GM12892 (cell line): Measurements from ENCODE around the gene ST3GAL3.

Source experiments
- DNase-seq: peaks from one replicate; pipeline ENCODE4 v3.0.0; 2011; ENCODE audit not compliant: insufficient read length
- FAIRE-seq: peaks from 2 replicates; lab custom pipeline; 2011; peaks lifted over from hg19 to GRCh38; lab: Jason Lieb, UNC
- POLR2A ChIP-seq: IDR thresholded peaks from 2 replicates; pipeline ENCODE4 v1.6.1; 2011; ENCODE audit warnings: low read depth, low read length, control low read depth
- POLR2AphosphoS5 ChIP-seq: IDR thresholded peaks from 2 replicates; pipeline ENCODE4 v1.6.1; 2011; ENCODE audit warnings: low read depth, low read length, control low read depth
- TAF1 ChIP-seq: IDR thresholded peaks from 2 replicates; pipeline ENCODE4 v1.6.1; 2011; ENCODE audit warnings: low read depth, mild to moderate bottlenecking, control low read depth, low read length, borderline replicate concordance

Gene ST3GAL3

GRCh38 chr1:43976890-43977289 lies 269.6 kb downstream of the ST3GAL3 start:
- FAIRE-seq (no peak), DNase-seq (no peak)
- no peak for TF ChIP-seq POLR2AphosphoS5
- TF ChIP-seq TAF1, result no peak
- TF ChIP-seq POLR2A, result no peak

- no peak for FAIRE-seq
- TF ChIP-seq POLR2A, result no peak
- no peak for TF ChIP-seq TAF1
- no peak for TF ChIP-seq POLR2AphosphoS5
- no peak for DNase-seq
Measured at GRCh38 chr1:43977376-43978263, 270.3 kb downstream of the ST3GAL3 start.

GRCh38 chr1:43978264-43978550 lies 270.9 kb downstream of the ST3GAL3 start:
- no peak for DNase-seq
- TF ChIP-seq TAF1 (no peak), POLR2A (no peak), POLR2AphosphoS5 (no peak)
- no peak for FAIRE-seq

GRCh38 chr1:43978551-43979260 lies 271.4 kb downstream of the ST3GAL3 start, which contains the start of gene B4GALT2:
Gene B4GALT2, plus strand, starts transcription at chr1:43979210. Its CDS starts 1,951 bp downstream, at chr1:43981161.
- no peak for TF ChIP-seq TAF1
- peak; percentile 42 for TF ChIP-seq POLR2A
- peak; percentile 50; the same call in 1 of the 2 replicates for TF ChIP-seq POLR2AphosphoS5
- DNase-seq, result peak; percentile 87
- no peak for FAIRE-seq

GRCh38 chr1:43979261-43979527 lies 271.9 kb downstream of the ST3GAL3 start:
- DNase-seq, result no peak
- FAIRE-seq, result no peak
- TF ChIP-seq POLR2A (no peak), TAF1 (no peak), POLR2AphosphoS5 (no peak)

GRCh38 chr1:43979528-43980254 lies 272.4 kb downstream of the ST3GAL3 start:
- FAIRE-seq (peak; percentile 80), DNase-seq (peak; percentile 71)
- TF ChIP-seq POLR2AphosphoS5 (no peak), POLR2A (0 out of 2 replicates have a peak, but pooled peaks have one; percentile 44)

GRCh38 chr1:43980255-43981134 lies 273.2 kb downstream of the ST3GAL3 start:
- no peak for TF ChIP-seq TAF1
- TF ChIP-seq POLR2AphosphoS5, result no peak
- TF ChIP-seq POLR2A, result no peak
- FAIRE-seq, result no peak
- no peak for DNase-seq
